Breast epithelium (tissue), 3 donors: Measurements from ENCODE around the gene RPRD2.

Experiments used
- CTCF ChIP-seq, 3 donors: fragments of 450-650 bp; IDR thresholded peaks; one replicate each; pipeline ENCODE4 v1.5.1; 2016 to 2017; ENCODE audit warnings: antibody characterized with exemption in 3 of 3, mild to moderate bottlenecking in 3 of 3, moderate library complexity in 3 of 3
- POLR2A ChIP-seq: fragments of 450-650 bp; IDR thresholded peaks from one replicate; pipeline ENCODE4 v1.6.1; 2016; ENCODE audit warnings: antibody characterized with exemption, mild to moderate bottlenecking, moderate library complexity
- POLR2AphosphoS5 ChIP-seq, 3 donors: sonication (generic); formaldehyde crosslinking; IDR thresholded peaks; one replicate each; pipeline ENCODE4 v1.6.1; 2017; ENCODE audit warnings: antibody characterized with exemption in 3 of 3

DNA sequence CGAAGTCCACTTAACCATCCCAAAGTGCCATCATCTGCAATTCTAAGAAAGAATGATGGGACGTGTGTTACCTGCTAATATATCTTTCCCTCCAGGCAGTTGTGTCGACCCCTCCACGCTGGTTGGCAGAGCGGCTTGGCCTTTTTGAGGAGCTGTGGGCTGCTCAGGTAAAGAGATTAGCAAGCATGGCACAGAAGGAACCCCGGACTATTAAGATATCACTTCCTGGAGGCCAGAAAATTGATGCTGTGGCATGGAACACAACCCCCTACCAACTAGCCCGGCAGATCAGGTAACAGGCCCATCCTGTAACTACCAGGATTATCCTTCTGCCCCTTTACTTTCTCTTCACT is 123.8 kb downstream of the RPRD2 start:
- TF ChIP-seq CTCF (IDR thresholded peaks at IDR 0.05) (no peak), POLR2A (no peak), POLR2AphosphoS5 (IDR thresholded peaks at IDR 0.05) (no peak)
